IMR-90 (cell line): ENCODE data around the gene SORL1. TPM values are rescaled to one million over a fixed set of nuclear protein-coding genes. Genes with fewer than 3 reads are reported as not detected.

Source experiments
- ATAC-seq: fragments of 200-7000 bp; cut with Tn5 transposase; 2 replicates; pipeline ENCODE4 v1.9.1; 2020; ENCODE audit warnings: low read depth, mild to moderate bottlenecking, moderate library complexity
- BruUV-seq: library from RNA; stranded (reverse); fragments of 400-500 nt; replicated peaks from 2 replicates; lab custom pipeline; 2021; lab: Mats Ljungman, UMichigan
- CTCF ChIA-PET: fragments of 300-600 bp; formaldehyde crosslinking; extraction: SDS; loops from one replicate; lab custom pipeline; 2021; ENCODE audit warnings: antibody characterized with exemption; lab: Yijun Ruan, JAX
- POLR2A ChIA-PET: fragments of 300-600 bp; sonication (Branson Sonifier 250); formaldehyde crosslinking; loops from one replicate; lab custom pipeline; 2022; ENCODE audit warnings: antibody characterized with exemption; ENCODE audit not compliant: unreplicated experiment; lab: Charles Lee
- DNase-seq: peaks from one replicate; pipeline ENCODE4 v3.0.0; 2013
- H2AFZ ChIP-seq: replicated peaks from 2 replicates; pipeline ENCODE3; 2013; ENCODE audit warnings: low read length, mild to moderate bottlenecking; ENCODE audit not compliant: poor library complexity
- H2AK5ac ChIP-seq: 2 replicates; pipeline ENCODE4 v1.6.1; 2013; ENCODE audit warnings: low read depth, low read length, inconsistent platforms
- H2AK9ac ChIP-seq: replicated peaks from 2 replicates; pipeline ENCODE3; 2013; ENCODE audit warnings: mild to moderate bottlenecking, low read depth, low read length, moderate library complexity; ENCODE audit not compliant: poor library complexity
- H2BK120ac ChIP-seq: 2 replicates; pipeline ENCODE4 v1.6.1; 2013; ENCODE audit warnings: low read depth, low read length, inconsistent platforms
- H2BK15ac ChIP-seq: 3 replicates; pipeline ENCODE4 v1.6.1; 2013; ENCODE audit warnings: low read depth, low read length, inconsistent platforms
- H2BK20ac ChIP-seq: 2 replicates; pipeline ENCODE4 v1.6.1; 2013; ENCODE audit warnings: low read depth, mild to moderate bottlenecking, inconsistent platforms, low read length, moderate library complexity
- H2BK5ac ChIP-seq: 2 replicates; pipeline ENCODE4 v1.6.1; 2013; ENCODE audit warnings: mild to moderate bottlenecking, low read depth, low read length, inconsistent platforms; ENCODE audit not compliant: poor library complexity, severe bottlenecking
- H3K14ac ChIP-seq: replicated peaks from 2 replicates; pipeline ENCODE4 v1.6.1; 2013; ENCODE audit warnings: low read depth, low read length, inconsistent platforms
- H3K18ac ChIP-seq: 2 replicates; pipeline ENCODE4 v1.6.1; 2013; ENCODE audit warnings: low read depth, low read length, control low read depth
- H3K23ac ChIP-seq: 2 replicates; pipeline ENCODE4 v1.6.1; 2013; ENCODE audit warnings: low read depth, low read length, inconsistent platforms
- H3K27ac ChIP-seq: 2 replicates; pipeline ENCODE4 v1.5.1; 2013; ENCODE audit warnings: mild to moderate bottlenecking, control low read depth, low read length; ENCODE audit not compliant: insufficient read depth
- H3K27me3 ChIP-seq: 2 replicates; pipeline ENCODE4 v1.6.1; 2013; ENCODE audit warnings: low read length; ENCODE audit not compliant: control insufficient read depth, insufficient read depth
- H3K36me3 ChIP-seq: 2 replicates; pipeline ENCODE4 v1.6.1; 2013; ENCODE audit warnings: low read length, mixed read lengths; ENCODE audit not compliant: control insufficient read depth, insufficient read depth
- H3K4ac ChIP-seq: 2 replicates; pipeline ENCODE4 v1.6.1; 2013; ENCODE audit warnings: low read depth, low read length, inconsistent platforms
- H3K4me1 ChIP-seq: 2 replicates; pipeline ENCODE4 v1.6.1; 2013; ENCODE audit warnings: low read length, mixed read lengths; ENCODE audit not compliant: control insufficient read depth, insufficient read depth
- H3K4me2 ChIP-seq: 2 replicates; pipeline ENCODE4 v1.6.1; 2013; ENCODE audit warnings: low read depth, mild to moderate bottlenecking, control low read depth, low read length, moderate library complexity
- H3K4me3 ChIP-seq: 2 replicates; pipeline ENCODE4 v1.5.1; 2013; ENCODE audit warnings: low read depth, mild to moderate bottlenecking, control low read depth, low read length, moderate library complexity; ENCODE audit not compliant: insufficient read depth
- H3K56ac ChIP-seq: 2 replicates; pipeline ENCODE4 v1.6.1; 2013; ENCODE audit warnings: low read length, inconsistent platforms; ENCODE audit not compliant: insufficient read depth; ENCODE audit errors: extremely low read depth
- H3K79me1 ChIP-seq, 2 experiments: 2 replicates each; pipeline ENCODE4 v1.6.1; 2013; ENCODE audit warnings: low read length in 2 of 2, inconsistent platforms in 1 of 2, low read depth in 1 of 2
- H3K9ac ChIP-seq: 2 replicates; pipeline ENCODE4 v1.6.1; 2013; ENCODE audit warnings: low read depth, low read length, control low read depth
- H3K9me1 ChIP-seq: 2 replicates; pipeline ENCODE4 v1.6.1; 2013; ENCODE audit warnings: low read length, inconsistent platforms; ENCODE audit not compliant: insufficient read depth
- H3K9me3 ChIP-seq: 2 replicates; pipeline ENCODE4 v1.6.1; 2013; ENCODE audit warnings: low read length; ENCODE audit not compliant: control insufficient read depth, insufficient read depth
- H4K20me1 ChIP-seq: 2 replicates; pipeline ENCODE4 v1.6.1; 2013; ENCODE audit warnings: low read length, inconsistent platforms; ENCODE audit not compliant: insufficient read depth
- H4K5ac ChIP-seq: 2 replicates; pipeline ENCODE4 v1.6.1; 2013; ENCODE audit warnings: mild to moderate bottlenecking, low read depth, low read length, control low read depth
- H4K8ac ChIP-seq, 2 experiments: 2 replicates each; pipeline ENCODE4 v1.6.1; 2013; ENCODE audit warnings: low read depth in 2 of 2, low read length in 2 of 2, control low read depth in 1 of 2, inconsistent platforms in 1 of 2
- H4K91ac ChIP-seq: 2 replicates; pipeline ENCODE4 v1.6.1; 2013; ENCODE audit warnings: low read depth, low read length, inconsistent platforms; ENCODE audit not compliant: insufficient read depth
- MAFK ChIP-seq: IDR thresholded peaks from 2 replicates; pipeline ENCODE4 v1.6.1; 2012; ENCODE audit warnings: low read depth, low read length, improper control_type of control experiment
- WGBS, 2 experiments: methylation state at CpG; one replicate each; pipeline versions ENCODE4 v1.1.5 to v1.1.7; 2013; ENCODE audit warnings: missing lambda C conversion rate in 2 of 2; ENCODE audit not compliant: insufficient read length in 1 of 2; ENCODE audit errors: extremely low coverage in 2 of 2; 5-methylcytosine and 5-hydroxymethylcytosine counted together
- dilution Hi-C: fragments of 300-500 bp; cut with HindIII; formaldehyde crosslinking; loops from one replicate; pipeline ENCODE4 v1.14.3; 2018; ENCODE audit warnings: low sequenced_read_pairs; ENCODE audit not compliant: unreplicated experiment
- in situ Hi-C: fragments of 300-500 bp; cut with MboI; formaldehyde crosslinking; loops from 3 replicates; pipeline ENCODE4 v1.14.3; 2019; ENCODE audit warnings: low sequenced_read_pairs, inconsistent platforms, mixed read lengths
- intact Hi-C: fragments of 100-400 bp; cut with micrococcal nuclease; formaldehyde crosslinking; loops from 2 replicates; pipeline ENCODE4 v1.10.0; 2022
- polyA plus RNA-seq, 3 experiments: library from polyadenylated mRNA; depleted of rRNA; stranded (reverse); fragments of >200 nt; gene quantifications; 2 replicates each; pipeline ENCODE4 v1.2.3, GENCODE V29; 2012; ENCODE audit warnings: low replicate concordance in 1 of 3
- total RNA-seq: library from RNA; depleted of rRNA; stranded (reverse); fragments of >200 nt; gene quantifications from 2 replicates; pipeline ENCODE4 v1.2.3, GENCODE V29; 2012

SORL1 gene
- total and polyA plus RNA-seq, 2 of the 4 experiments (the other 2 are of a cell fraction) = 1.0 to 2.0 TPM

DNA sequence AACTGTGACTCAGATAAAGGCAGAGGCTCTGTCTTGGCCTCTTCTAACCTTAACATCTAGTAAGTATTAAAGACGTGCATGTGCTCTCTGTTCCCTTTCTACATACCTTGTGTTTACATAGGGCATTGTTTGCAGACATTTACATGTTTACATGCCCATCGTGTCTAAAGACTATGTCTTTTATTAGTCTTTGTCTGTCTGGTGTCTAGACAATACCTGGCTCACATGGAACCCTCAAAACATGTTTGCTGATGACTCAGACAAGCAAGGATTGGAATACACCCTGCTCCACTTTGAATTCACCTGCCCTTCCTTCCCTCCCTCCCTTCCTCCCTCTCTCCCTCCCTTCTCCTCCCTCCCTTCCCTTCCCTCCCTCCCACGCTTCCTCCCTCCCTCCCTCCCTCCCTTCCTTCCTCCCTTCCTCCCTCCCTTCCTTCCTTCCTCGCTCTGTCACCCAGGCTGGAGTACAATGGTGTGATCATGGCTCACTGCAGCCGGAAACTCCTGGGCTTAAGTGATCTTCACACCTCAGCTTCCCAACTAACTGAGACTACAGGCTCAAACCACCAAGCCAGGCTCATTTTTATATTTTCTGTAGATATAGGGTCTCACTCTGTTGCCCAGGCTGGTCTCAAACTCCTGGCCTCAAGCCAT is 24.4 kb downstream of the SORL1 start:
- peaks cover 5% of the 10 kb centered on the region for H3K9me1 ChIP-seq
- H2AK5ac ChIP-seq = no peak overlapping the region
- H2AK9ac ChIP-seq = no peak overlapping the region
- H3K4ac ChIP-seq = no peak overlapping the region
- no peak overlapping the region for H4K5ac ChIP-seq
- ATAC-seq = no peak
- no peaks in the 10 kb centered on the region for H3K79me1 ChIP-seq
- DNase-seq = no peak
- ChIA-PET CTCF (interaction anchor here (1.1 kb wide), 1 partner anchor 9 kb away, joined by 3 read pairs; no protein-coding TSS in a partner anchor), POLR2A (no interaction called here)
- H3K56ac ChIP-seq = no peak overlapping the region
- no peak overlapping the region for H2BK20ac ChIP-seq
- BruUV-seq = no TSS peak
- no peaks in the 10 kb centered on the region for H4K20me1 ChIP-seq
- no peak overlapping the region for H3K4me3 ChIP-seq
- in situ Hi-C loops (no loop called here), intact Hi-C loops (no loop called here), dilution Hi-C loops (no loop called here)
- no peak overlapping the region for H3K18ac ChIP-seq
- no peak for TF ChIP-seq MAFK
- no peak overlapping the region for H2AFZ ChIP-seq
- WGBS, 2 experiments = no CpG with 5 or more reads among the region's 5 CpGs
- H4K91ac ChIP-seq = no peak overlapping the region
- no peaks in the 10 kb centered on the region for H3K9me3 ChIP-seq
- H2BK15ac ChIP-seq = no peak overlapping the region
- H3K4me1 ChIP-seq = no peaks in the 10 kb centered on the region
- H3K23ac ChIP-seq = no peak overlapping the region
- no peak overlapping the region for H3K9ac ChIP-seq
- no peak overlapping the region for H3K14ac ChIP-seq
- H2BK120ac ChIP-seq = no peak overlapping the region
- no peak overlapping the region for H3K27ac ChIP-seq
- no peak overlapping the region for H3K4me2 ChIP-seq
- no peak overlapping the region for H4K8ac ChIP-seq
- H2BK5ac ChIP-seq = no peak overlapping the region
- H3K27me3 ChIP-seq = peaks cover 7% of the 10 kb centered on the region
- H3K36me3 ChIP-seq = no peaks in the 10 kb centered on the region
